GM18868 (cell line): ENCODE results near the gene NFATC1.

Source experiments
- ATAC-seq: cut with Tn5 transposase; IDR thresholded peaks from one replicate; pipeline ENCODE4 v1.9.1; 2021; ENCODE audit warnings: mild to moderate bottlenecking, moderate library complexity; ENCODE audit not compliant: unreplicated experiment

The NFATC1 gene

DNA sequence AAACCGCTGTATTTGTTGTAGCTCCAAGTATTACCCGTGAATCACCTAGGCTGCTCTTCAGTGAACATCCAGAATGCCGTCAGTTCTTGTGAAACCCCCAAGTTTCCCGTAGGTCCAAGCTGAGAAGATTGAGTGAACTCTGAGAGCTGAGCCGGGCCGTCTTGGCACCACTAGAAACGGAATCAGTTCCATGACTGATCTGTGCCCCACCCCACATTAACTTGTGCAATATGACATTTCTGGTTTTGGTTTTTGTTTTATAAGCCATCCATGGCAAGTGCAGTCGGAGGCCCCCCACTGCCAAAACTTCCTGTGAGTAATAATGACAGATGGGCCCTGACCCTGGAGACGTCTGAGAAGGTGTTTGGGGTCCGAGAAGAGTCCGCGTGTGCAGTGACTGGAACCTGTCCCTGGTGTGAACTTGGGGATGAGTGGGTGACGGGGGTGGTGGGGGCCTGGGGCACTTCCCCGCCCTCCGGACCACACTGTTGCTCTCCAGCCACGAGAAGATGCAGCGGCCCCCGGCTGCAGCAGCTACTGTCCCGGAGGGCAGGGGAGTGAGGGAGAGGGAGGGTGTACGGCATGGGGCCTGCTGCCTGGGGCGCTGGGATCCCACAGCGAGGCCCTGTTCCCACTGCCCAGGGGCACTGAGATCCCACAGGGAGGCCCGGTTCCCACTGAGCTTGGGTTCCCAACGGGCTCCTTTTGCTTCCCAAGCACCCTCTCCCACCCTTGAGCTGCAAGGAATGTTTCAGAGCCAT, 26.5 kb downstream of the NFATC1 start:
- peak; percentile 84 for ATAC-seq

GRCh38 chr18:79422783-79423165, 27.0 kb downstream of the NFATC1 start:
- no peak for ATAC-seq

- ATAC-seq: no peak
These were observed 27.7 kb downstream of the NFATC1 start for GRCh38 chr18:79423211-79424007.

- ATAC-seq: no peak
These were observed 28.4 kb downstream of the NFATC1 start for GRCh38 chr18:79424008-79424565.

DNA sequence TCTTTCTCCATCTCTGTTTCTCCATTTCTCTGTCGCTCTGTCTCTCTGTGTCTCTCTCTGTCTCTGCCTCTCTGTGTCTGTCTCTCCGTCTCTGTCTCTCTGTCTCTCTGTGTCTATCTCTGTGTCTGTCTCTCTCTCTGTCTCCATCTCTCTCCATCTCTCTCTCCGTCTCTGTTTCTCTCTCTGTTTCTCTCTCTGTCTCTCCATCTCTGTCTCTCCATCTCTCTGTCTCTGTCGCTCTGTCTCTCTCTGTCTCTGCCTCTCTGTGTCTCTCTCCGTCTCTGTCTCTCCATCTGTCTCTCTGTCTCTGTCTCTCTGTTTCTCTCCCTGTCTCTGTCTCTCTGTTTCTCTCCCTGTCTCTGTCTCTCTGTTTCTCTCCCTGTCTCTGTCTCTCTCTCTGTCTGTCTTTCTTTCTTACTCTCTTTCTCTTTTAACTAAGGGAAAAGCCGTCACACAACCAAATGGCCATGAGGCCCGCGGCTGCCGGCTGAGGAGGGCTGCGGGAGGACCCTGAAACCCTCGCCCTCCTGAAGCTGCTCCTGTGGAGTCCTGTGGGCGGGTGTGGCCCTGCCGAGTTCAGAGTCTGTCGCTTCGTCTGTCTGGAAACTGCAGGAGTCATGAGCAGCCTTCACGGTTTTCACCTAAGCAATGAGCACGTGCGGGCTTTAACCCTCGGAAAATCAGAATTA, 29.3 kb downstream of the NFATC1 start:
- ATAC-seq: no peak

DNA sequence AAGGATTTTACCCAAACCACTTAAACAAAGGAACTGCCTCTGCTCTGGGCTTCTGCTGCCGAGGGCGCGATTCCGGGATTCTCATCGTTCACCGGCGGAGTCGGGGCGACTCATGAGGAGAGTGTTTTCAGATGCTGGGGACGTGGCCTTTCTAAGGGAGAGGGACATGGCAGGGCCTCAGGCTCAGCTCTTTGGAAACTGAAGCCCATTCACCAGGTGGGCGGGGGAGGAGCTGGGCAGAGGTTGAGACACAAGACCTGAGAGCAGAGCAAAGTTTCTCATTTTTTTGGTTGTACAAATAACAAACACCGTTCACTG, 29.8 kb downstream of the NFATC1 start:
- ATAC-seq: no peak

DNA sequence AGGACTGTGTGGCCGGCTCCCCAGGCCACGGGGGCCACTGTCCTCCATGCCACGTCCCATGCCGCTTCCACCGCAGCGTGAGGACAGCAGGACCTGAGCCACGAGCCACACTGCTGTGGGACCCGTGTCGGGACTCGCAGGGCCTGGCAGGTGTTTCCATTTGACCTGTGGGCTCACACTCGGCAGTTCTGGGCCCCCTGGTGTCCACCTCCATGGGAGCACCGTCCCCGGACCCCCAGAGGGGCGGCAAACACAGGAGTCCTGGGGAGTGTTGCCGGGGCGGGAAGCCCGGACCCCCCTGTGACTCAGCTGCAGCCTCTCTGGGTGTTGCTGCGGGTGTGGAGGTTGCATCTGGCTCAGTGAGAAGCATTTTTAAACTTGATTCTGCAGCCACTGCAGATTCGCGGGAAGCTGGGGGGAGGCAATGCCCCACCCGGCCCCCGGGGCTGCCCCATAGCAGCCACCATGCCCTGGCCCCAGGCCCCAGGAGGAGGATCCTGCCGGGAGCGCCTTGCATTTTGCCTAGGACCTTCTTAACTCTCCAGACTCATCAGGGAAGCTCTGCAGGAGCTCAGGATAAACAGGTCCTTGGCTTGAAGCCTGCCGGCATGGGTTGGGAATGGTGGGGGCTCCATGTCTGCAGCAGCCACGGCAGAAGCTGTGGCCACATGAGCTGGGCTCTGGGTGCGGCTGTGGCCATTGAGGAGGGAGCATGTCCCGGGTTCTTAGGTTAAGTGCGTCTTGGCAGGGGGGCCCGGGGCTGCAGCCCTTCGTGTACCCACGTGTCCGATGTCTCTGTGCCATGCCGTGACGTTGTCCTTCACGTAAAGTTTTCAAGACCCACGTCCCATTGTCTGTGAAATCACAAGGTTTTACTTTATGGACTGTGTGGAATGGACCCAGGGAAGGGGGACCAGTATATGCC, 30.9 kb downstream of the NFATC1 start:
- ATAC-seq: no peak

DNA sequence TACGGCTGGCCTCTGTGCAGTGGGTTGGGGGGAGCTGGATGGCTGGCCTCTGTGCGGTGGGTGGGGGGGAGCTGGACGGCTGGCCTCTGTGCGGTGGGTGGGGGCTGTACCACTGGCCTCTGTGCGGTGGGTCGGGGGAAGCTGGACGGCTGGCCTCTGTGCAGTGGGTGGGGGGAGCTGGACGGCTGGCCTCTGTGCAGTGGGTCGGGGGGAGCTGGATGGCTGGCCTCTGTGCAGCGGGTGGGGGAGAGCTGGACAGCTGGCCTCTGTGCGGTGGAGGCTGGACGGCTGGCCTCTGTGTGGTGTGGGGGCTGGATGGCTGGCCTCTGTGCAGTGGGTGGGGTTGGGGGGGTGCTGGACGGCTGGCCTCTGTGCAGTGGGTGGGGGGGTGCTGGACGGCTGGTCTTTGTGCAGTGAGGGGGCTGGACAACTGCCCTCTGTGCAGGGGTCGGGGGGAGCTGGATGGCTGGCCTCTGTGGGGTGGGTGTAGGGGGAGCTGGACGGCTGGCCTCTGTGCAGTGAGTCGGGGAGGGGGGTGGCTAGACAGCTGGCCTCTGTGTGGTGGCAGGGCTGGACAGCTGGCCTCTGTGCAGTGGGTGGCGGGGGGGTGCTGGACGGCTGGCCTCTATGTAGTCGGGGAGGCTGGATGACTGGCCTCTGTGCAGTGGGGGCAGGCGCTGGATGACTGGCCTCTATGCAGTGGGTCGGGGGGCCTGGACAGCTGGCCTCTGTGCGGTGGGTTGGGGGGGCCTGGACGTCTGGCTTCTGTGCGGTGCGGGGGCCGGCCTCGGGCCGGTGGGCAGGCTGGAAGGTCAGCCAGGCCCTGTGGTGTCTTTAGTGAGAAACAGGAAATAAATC, 31.9 kb downstream of the NFATC1 start:
- no peak for ATAC-seq

- no peak for ATAC-seq
These were observed 32.6 kb downstream of the NFATC1 start for GRCh38 chr18:79428287-79428686.

DNA sequence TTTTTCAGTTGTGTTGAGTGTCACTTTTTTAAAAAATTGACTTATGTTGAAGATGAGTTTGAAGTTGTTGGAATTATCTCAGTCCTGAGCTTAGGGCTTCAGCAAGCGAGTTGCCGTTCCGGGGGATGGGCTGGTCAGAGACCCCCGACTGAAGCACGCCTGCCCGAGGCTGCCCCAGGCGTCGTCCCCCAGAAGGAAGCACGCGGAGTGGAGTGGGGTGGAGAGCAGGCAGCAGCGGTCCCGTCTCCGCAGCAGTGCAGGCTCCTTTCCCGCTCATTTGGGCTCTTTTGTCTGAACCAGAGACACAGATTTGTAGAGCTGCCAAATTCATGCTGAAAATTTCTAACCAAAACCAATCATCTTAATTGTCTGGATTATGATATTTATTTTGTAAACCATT, 33.7 kb downstream of the NFATC1 start:
- no peak for ATAC-seq

GRCh38 chr18:79429785-79430281, 34.1 kb downstream of the NFATC1 start:
- ATAC-seq: no peak

DNA sequence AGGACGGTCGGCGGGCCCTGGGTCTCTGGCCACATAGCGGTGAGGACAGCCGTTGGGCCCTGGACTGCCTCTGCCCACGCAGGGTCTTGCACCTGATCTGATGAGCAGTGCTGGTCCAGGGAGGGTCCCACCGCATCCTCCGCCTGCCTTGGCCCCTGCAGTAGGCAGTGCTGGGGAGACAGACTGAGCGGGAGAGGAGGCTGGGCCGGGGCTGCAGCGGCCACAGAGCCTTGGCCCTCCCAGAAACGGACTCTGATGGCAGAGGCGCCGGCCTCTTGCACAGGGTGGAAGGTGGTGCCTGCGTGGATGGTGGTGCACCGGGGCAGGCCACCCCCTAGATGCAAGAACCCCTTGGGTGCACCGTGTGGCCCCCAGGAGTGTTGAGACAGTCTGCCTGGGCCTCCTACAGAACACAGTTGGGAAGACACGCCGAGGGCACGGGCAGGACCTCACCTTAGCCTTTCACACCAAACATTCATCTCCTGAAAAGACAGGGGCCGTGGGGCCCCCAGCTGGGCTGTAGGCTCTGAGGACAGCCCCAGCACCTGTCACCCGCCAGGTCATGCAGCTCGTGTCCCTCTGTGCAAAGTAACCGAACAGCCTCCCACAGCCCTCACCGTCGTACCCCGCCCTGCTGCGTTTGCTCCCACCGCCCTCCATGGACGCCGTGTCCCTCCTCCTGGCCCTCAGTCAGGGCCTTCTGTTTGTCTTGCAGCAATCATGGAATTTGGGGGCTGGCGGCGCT, 36.8 kb downstream of the NFATC1 start:
- ATAC-seq: no peak

- ATAC-seq: no peak
These were observed 37.7 kb downstream of the NFATC1 start for GRCh38 chr18:79433431-79433830.

DNA sequence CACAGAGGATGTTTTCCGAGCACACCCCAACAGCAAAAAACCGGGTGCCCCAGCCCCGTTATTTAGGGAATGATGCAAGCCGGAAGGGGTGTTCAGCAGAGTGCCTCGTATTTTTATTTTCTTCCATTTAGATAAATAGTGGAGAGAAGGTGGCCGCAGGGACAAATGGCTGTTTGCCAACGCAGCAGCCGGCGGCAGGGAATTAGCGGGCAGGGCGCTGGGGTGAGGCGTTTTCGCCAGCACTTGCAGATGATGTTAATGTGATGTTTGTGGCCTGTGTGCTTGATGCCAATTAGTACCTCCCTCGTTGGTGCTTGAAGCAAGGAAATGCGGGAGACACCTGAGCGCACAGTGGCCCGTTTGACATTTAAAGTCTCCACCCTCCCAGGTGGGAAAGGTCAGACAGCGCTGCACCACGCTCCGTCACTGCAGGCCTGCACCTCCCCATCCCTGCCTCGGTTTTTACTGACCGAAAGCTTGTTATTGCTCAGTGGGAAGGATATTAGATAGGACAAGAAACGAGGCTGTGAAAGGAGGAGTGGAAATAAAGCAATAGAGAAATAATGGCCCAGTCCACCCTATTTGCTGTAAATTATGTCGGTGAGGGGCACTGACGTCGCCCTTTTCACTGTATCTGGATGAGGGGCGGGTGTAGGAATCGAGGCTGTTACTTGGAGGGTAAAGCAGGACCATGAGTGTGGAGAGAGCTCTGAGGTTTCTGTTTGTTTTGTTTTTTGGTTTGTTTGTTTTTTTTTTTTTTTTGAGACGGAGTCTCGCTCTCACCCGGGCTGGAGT, 39.1 kb downstream of the NFATC1 start:
- ATAC-seq: no peak

GRCh38 chr18:79436556-79437275, 41.0 kb downstream of the NFATC1 start:
- ATAC-seq: no peak

DNA sequence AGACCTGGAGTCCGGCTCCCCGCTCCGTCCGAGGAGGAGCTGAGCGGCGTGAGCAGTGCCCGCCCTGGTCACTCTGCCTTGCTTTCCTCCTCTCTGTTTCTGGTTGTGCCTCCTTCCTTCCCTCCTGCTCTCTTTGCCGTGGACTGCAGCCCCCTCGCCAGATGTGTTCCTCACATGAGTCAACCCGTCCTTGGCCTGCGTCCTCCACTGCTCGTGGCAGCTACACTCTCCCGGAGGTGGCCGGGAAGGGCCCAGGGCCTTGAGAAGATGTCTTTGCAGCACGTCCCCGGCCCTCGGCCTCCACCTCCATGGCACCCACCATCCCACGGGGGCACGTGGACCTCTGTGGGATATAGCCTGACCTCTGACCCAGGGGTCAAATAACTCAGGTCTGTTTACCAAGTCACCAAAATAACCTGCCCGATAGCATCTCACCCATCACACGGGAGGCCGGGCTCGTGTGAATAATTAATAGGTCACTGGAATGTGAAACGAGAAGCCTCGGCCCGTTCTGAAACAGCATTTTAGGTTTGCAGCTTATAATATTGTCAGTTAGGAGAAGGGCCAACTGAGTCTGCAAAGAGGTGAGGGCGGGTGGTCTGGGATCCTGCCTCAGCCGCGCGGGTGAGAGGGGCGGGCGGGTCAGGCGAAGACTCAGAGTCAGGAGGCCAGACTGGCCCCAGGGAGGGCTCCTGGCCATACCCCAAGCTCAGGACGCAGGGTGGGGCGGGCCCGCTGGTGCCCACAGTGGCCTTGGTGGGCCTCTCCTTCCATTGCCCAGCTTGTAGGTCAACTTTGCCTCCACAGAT, 42.6 kb downstream of the NFATC1 start:
- no peak for ATAC-seq
